NT2/D1 (cell line): ENCODE data around the gene STK24.

ENCODE experiments used
- YY1 ChIP-seq: IDR thresholded peaks from 2 replicates; pipeline ENCODE4 v1.6.1; 2011; ENCODE audit not compliant: insufficient read length, insufficient read depth
- ZNF274 ChIP-seq: IDR thresholded peaks from 2 replicates; pipeline ENCODE4 v1.6.1; 2011; ENCODE audit warnings: mild to moderate bottlenecking, low read depth, low read length

DNA sequence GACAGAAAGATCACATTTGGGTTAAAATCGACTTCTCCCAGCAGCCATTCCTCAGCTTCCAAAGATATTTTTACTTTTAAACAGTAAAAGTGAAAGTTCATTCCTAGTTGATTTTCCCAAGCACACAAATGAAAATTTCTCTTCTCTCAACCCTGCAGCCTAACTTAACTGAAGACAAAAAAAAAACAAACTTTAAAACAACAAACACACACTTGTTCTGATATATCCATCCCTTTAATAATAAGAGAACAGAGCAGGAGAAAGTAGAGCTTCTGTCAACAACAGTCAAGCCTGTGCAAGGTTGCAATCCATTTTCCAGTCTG is 72.9 kb downstream of the STK24 start:
- TF ChIP-seq YY1 (no peak), ZNF274 (no peak)
